CD4-positive, alpha-beta T cell treated with Interferon alpha-2 for 1 hour (primary cell): ENCODE data around the gene TBX6.
A peak's percentile ranks its signal among the peaks of the same experiment; 100 is the strongest.
"Not testable (repeated sequence)": the region's sequence is repeated elsewhere in the genome, so short reads cannot be mapped to it uniquely, and the experiment has no call there.

ENCODE experiments used
- DNase-seq, 2 donors: peaks; one replicate each; pipeline ENCODE4 v3.0.0-alpha.2; 2020 to 2022

Gene TBX6

DNA sequence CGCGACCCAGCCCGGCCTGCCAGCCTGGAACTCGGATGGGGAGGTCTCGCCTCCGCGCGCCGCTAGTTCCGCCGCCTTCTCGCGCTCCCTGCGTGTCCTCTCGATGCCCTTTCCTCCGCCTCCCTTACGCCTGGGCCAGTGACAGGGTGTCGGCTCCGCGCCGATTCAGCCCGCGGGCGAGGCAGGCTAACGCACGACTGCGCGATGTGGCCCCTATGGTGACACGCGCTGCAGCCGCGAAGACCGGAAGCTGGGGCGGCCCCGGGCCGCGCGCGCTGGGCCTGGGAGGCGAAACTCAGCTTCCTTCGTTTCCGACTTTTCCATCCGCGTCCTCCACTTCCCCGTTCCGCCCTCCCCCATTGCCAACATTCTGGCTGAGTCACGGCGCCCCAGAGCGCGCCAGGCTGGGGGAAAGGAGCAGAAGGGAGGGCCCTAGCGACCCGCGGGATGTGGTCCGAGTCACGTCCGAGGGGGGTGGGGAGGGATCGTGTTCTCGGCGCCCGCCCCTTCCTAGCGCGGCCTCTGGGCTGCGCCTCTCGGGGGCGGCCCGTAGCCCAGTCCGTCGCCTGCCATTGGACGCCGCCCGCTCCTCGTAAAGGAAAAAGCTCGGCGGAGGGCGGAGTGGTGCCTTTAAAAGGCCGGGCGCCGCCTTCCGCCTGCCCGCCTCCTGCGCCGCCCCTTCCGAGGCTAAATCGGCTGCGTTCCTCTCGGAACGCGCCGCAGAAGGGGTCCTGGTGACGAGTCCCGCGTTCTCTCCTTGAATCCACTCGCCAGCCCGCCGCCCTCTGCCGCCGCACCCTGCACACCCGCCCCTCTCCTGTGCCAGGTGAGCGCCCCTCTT, 26.4 kb downstream of the TBX6 start, which contains the start of gene ALDOA:
Gene ALDOA (plus strand): TSS at position 659 of the 841 bp plus-strand sequence. CDS start 1,138 bp downstream, outside the sequence.
- peak; percentile 94 to 95 for DNase-seq

DNA sequence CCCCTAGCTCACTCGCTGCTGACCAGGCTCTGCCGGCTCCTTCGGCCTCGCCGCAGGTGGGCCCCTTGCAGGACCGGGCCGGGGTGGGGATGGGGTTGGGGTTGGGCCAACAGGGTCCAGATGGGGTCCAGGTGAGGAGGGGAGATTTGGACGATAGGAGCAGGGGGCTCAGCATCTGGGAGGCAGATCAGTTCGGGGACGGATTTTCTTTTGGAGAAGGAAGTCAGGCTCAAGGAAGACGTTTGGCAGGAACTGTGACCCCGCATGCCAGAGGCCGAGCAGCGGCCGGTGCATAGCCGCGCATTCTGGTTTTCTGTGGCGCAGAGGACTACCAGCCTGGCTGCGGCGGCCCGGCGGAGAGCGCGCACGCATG, 27.0 kb downstream of the TBX6 start:
- no peak for DNase-seq

DNA sequence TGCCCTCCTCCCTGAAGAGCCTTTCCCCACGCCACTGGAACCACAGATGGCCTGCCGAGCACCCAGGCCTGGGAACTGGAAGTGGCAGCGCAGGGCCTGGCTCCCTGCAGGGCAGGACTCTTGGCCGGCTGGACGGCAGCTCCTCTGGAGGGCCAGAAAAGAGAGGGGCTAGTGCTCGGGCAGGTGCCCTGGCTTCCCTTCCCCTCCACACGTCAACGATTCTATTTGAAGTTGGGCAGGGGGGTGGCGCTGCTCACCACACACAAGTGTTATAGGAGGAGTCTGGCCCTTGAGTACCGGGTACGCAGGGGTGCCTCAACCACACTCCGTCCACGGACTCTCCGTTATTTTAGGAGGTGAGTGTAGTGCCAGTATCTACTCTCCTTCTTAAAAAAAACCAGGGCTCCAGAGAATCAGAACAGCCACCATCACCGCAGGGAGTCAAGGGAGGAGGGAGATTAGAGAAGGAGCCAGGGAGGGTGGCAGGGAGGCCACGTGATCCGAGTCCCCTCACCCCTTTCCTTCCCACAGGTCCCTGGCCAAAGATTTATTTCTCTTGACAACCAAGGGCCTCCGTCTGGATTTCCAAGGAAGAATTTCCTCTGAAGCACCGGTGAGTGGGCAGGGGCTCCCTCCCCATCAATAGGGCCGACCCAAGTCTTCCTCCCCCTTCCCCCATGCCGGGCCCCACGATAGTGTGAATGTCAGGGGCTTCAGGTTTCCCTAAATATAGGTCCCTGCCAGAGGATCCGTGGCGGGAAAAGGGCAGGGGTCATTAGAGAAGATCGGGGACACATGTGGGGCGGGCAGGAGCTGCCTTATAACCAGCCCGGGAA, 27.6 kb downstream of the TBX6 start:
- DNase-seq = peak; percentile 73 to 78

DNA sequence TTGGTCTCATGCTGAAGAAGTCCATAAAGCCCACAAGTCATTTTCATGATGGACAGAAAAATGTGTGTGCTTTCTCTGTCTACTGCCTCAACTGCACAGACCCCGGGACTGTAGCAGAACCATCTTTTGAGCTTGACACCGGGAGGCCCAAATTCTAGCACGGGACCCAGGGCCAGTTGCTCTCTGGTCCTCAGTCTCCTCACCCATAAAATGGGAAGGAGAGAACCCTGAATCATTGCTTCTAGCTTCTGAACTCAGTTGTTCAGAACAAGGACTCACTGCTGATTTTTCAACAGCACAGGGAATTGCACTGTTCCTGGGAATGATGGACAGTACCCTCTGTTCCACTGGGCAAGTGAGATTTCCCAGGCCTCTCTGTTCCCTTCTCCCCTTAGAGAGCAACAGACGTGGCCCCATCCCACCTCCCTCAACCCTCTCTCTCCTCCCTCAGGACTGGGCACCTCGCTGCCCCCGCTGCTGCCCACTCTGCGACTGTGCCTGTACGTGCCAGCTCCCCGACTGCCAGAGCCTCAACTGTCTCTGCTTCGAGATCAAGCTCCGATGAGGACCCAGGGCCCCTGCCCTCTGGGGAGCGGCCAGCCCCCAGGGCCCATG, 28.3 kb downstream of the TBX6 start:
- no peak for DNase-seq

DNA sequence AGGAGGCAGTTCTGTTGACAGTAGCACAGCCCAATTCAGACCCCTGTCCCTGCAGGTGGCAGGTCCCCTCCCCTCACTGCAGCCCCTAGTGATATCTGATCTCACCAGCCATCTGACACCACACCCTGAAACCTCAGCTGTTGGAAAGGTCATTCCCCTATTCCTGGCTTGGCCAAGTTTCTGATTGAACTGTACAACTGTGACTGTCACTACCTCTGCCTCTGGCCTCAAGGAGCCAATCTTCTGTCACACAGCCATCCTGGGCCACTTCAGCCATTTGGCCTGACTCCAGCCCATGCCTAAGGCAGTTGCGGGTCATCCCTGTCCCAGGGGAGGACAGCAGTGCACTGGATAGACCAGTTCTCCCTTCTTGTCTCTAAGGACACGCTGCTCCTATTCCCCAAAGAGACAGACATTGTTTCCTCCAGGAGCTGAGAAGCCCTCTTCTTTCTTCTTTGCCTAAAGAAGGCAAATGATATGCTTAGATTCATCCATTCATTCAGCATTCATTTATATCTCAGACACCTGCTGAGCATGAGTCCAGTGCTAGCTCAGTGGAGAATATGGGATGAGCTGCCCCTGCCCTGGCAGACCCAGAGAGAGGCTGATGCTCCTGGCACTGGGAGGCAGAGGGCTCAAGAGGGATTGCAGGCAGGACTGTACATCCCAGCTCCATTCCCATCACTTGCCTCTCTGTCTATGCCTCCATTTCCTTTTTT, 30.7 kb downstream of the TBX6 start:
- DNase-seq = no peak

DNA sequence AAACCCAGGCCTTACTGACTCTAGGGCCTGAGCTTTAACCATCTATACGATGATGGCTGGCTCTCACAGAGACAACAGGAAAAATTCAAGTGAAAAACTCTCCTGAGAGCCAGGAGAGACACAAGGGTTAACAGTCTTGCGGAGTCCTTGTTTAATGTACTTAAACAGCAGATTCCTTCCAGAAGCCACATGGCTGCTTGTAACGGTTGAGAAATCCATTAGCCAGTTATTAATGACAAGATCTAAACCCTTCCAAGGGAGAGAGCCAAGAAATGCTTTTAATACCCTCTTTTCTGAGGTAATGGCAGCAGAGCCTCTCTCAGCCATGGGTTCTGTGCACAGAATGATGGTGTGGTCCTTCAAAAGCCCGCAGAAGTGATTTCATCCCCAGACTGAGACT, 31.4 kb downstream of the TBX6 start:
- DNase-seq = no peak

DNA sequence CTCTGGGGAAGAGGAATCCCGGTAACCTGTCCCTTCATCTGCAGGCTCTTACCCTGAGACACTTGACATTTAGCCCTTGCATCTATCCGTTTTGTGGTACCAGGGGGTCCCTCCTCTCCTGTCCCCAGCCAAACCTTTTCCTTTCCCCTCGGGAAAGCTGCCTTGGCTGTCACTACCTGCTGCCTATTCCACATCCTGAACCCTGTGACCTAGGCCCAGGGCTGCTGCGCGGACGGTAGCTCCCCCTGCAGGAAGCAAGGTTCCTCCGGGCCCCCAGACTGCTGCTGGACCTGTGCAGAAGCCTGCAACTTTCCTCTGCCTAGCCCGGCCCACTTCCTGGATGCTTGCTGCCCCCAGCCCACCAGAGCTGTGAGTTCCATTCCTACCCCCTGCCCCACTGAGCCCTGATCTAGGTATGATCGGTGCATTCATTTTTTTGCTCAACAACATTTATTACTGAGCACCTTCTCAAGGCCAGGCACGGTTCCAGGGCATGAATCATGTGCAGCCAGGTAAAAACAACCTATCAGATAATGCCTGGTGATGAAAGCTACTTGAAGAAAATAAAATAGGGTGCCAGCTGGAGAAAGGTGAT, 36.7 kb downstream of the TBX6 start:
- peak in 1 of 2 donors; percentile 61 for DNase-seq

DNA sequence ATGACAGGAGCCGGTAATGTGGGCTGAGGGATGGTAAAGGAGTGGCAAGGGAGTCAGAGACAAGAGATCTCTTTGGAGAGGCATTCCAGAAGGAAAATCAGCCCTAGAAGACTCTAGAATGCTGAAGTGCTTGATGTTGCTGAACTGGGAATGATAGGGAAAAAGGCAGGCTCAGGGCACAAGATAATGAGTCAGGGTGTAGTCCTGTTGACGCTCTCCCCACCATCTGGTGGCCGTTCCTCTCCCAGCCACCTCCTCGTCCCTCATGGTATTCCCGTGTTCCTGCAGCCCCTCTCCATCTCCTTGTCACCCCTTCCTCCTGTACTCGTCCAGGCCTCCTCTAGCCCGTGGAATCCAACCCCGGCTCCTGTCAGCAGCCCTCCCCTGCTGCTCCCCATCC, 37.3 kb downstream of the TBX6 start:
- DNase-seq = no peak

DNA sequence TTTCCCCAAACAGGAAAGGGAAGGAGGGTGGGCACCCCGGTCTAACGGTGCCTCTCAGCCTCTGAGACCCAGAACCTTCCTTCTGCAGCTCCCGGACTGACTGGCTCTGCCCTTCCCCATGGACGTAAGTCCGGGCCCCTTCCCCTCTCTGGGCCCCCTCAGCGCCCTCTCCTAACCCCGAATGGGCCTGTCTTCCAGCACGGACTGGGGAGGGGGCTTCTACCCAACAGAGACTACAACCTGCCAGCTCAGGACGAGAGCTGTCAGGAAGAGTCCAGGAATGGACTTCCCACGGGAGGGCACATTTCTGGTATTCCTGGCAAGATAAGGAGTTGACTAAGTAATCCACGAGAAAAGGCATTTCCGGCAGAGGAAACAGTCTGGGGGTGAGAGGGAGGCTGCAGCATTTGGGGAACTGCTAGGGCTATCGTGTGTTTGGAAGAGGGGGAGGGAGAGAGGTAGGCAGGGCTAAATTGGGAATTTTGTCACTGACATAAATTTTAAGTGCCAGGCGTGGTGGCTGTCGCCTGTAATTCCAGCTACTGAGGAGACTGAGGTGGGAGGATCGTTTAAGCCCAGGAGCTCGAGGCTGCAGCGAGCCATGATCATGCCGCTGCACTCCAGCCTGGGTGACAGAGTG, 38.2 kb downstream of the TBX6 start:
- DNase-seq = no peak

DNA sequence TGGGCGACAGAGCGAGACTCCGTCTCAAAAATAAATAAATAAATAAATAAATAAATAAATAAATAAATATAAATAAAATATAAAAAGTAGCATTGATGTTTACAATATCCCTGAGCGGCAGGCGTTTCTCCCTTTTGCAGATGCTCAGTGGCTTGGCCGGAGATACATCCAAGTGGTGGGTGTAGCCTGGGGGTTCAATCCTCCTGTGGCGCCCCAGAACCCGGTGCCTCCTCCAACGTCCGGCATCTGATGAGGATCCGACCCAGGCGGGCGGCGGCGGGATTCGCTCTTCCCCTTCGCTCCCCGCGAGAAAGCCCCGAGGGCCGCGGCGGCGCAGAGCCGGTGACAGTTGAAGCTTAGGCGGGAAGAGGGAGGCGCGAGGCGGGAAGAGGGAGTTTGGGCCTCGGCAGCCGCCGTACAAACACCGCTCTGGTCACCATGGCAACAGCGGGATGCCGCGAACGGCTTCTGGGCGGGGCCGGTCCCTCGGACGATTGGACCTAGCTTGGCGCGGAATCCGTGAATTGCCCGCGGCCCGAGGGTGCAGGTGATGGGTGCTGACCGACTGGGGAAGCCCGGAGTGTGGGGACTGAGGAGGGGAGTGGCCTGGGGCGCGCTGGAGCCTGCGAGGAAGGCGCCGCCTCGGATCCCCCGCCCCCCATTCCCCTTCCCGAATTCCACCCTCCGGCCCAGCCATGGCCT, 38.9 kb downstream of the TBX6 start:
- DNase-seq = peak; percentile 90 to 91

DNA sequence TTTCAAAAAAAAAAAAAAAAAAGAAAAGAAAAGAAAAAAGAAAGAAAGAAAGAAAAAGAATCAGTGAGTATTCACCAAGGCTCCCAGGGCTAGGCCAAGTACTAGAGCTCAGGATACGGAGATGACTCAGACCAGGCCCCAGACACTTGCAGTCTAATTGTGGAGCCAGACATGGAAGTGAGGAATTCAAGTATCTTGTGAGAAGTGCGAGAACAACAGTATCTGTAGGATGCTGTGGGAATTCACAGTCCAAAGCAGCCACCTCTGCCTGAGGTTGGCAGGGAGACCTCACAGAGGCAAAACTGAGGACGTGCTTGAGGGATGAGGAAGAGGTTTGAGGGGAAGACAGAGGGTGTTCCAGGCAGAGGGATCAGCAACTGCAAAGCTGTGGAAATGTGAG, 40.2 kb downstream of the TBX6 start:
- no peak for DNase-seq

DNA sequence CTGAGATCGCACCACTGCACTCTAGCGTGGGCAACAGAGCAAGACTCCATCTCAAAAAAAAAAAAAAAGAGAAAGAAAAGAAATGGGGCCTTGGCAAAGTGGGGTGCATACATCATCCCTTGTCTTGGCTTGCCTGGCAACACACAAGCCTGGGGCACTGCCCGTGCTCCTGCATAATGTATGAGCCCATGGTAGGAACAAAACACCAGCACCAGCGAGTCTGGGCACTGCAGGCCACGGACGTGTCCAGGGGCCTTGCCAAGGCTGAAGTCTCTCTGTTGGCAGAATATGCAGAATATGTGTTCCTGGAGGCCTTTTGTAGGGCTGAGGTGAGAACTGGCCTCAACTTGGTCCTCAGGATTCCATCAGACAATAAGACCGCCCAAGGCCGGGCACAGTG, 41.9 kb downstream of the TBX6 start:
- DNase-seq = no peak

DNA sequence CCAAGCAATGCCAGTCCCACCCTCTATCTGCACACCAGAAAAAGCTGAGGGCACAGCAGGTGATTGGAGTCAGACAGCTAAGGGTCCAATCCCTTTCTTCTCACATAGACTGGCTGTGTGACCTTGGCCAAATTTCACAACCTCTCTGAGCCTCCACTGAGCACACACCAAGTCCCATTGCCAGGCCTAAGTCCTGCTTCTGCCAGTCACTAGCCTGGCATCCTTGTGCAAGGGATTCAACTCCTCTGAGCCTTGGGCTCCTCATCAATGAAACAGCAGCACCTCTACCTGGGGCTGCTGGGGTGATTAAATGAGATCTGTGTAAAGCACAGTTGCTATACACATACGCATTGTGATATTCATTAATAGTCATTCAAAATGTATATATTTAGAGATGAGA, 45.1 kb downstream of the TBX6 start:
- no peak for DNase-seq

DNA sequence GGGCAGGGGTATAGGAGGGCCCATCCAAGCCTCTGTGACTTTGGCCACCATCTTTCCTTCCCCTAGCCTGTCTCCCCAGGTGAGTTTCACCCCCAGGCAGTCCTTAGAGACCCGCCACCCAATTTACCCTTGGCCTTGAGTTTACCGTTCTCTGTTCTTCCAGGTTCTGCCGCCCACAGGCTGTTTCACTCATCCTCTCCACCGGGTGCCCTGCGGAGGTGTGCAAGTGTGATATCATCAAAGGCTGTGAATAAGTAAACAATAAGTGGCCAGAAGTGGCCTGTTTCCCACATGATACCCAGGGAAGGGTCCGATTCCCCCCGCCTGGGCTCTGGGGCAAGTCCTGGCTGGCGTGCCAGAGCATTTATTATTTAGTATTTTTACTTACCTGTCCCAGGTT, 45.5 kb downstream of the TBX6 start:
- no peak for DNase-seq

DNA sequence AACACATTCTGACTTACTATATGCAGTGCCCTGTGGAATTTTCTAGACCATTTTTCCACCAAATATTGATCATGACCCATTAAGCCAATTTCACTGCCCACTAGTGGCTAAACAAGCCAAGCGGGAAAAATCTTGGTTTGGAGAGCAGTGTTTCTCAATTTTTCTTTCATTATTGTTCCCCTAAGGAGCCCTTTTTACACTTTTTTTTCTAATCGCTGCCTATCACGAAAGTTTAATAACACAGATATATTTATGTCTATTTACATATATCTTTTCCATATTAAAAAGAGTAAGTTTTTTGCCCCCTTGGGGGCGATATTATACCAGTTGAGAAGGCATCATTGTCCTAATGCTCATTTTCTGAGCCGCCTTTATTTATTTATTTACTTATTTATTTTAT, 49.9 kb downstream of the TBX6 start:
- DNase-seq = peak in 1 of 2 donors; percentile 54

DNA sequence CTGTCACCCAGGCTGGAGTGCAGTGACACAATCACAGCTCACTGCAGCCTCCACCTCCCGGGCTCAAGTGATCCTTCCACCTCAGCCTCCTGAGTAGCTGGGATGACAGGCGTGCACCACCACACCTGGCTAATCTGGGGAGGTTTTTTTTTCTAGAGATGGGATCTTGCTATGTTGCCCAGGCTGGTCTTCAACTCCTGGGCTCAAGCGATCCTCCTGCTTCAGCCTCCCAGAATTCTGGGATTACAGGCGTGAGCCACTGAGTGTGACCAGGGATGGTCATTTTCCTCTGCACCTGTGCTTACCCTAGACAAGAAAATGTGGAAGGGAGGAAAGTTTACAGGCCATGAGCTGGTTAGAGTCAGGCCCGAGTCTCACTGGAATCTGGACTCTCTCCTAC, 51.0 kb downstream of the TBX6 start:
- DNase-seq = not testable (repeated sequence)

DNA sequence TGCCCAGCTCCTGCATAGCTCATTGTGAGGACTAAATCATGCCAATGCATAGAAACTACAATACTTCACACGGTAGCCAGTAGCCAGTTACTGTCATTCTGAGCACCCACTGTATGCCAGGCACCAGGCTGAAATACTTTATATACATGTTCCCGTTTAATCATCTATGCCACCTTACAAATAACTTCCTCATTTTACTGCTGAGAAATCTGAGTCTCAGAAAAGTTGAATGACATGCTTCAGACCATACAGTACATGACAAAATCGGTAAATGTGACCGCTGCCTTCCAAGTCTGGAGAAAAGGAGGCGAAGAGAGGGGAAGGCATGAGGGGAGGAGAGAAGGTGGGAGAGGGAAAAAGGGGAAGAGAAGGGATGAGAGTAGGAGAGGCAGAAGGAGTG, 51.5 kb downstream of the TBX6 start:
- DNase-seq = no peak
